HCT116 (cell line): Measurements from ENCODE around the gene COPS3. TPM values are rescaled to one million over a fixed set of nuclear protein-coding genes. Genes with fewer than 3 reads are reported as not detected.

Source experiments
- ATAC-seq: fragments of 200-7000 bp; cut with Tn5 transposase; 2 replicates; pipeline ENCODE4 v1.9.1; 2020; ENCODE audit warnings: mild to moderate bottlenecking, moderate library complexity
- BruUV-seq: library from RNA; stranded (reverse); fragments of 400-500 nt; replicated peaks from 2 replicates; lab custom pipeline; 2021; lab: Mats Ljungman, UMichigan
- CTCF ChIA-PET: fragments of 300-600 bp; sonication (Branson Sonifier 250); formaldehyde crosslinking; loops from one replicate; lab custom pipeline; 2021; ENCODE audit warnings: antibody characterized with exemption; lab: Charles Lee
- POLR2A ChIA-PET: fragments of 300-600, 350-600 bp; sonication (Branson Sonifier 250); formaldehyde crosslinking; loops from one replicate; lab custom pipeline; 2021; ENCODE audit warnings: antibody characterized with exemption; lab: Charles Lee
- RAD21 ChIA-PET, 2 experiments: fragments of 300-600 bp; sonication (Branson Sonifier 250); formaldehyde crosslinking; loops; one replicate each; lab custom pipeline; 2023; ENCODE audit warnings: low total read pairs in 2 of 2; ENCODE audit not compliant: uncharacterized antibody in 2 of 2, unreplicated experiment in 2 of 2, low non-redundant PET in 1 of 2; lab: Charles Lee
- DNase-seq: peaks from one replicate; pipeline ENCODE4 v3.0.0-alpha.2; 2010; ENCODE audit warnings: low read depth, low spot score
- H2AFZ ChIP-seq: fragments of 200-600 bp; shearing (Covaris generic), sonication (generic); 2 replicates; pipeline ENCODE4 v1.6.1; 2017; ENCODE audit warnings: low read depth, mixed run types, mixed read lengths, antibody characterized with exemption, low read length; ENCODE audit not compliant: poor library complexity, severe bottlenecking
- H3K27ac ChIP-seq: 2 replicates; pipeline ENCODE4 v1.5.1; 2012; ENCODE audit warnings: low read depth, low read length
- H3K27me3 ChIP-seq: fragments of 200-600 bp; sonication (generic); 2 replicates; pipeline ENCODE4 v1.6.1; 2016; ENCODE audit warnings: mixed run types, low read length, mixed read lengths; ENCODE audit not compliant: insufficient read depth
- H3K36me3 ChIP-seq, 2 experiments: fragments of 200-500 bp in 1 of 2; fragments of 200-600 bp in 1 of 2; sonication (Bioruptor generic) in 1 of 2; sonication (generic) in 1 of 2; 2 replicates each; pipeline versions ENCODE4 v1.5.1 to v1.6.1; 2014 to 2016; ENCODE audit warnings: low read length in 2 of 2, inconsistent platforms in 1 of 2, mixed read lengths in 1 of 2, mixed run types in 1 of 2; ENCODE audit not compliant: insufficient read depth in 2 of 2, control insufficient read depth in 1 of 2
- H3K4me1 ChIP-seq, 2 experiments: fragments of 200-600 bp in 1 of 2; sonication (generic) in 1 of 2; 2 replicates each; pipeline versions ENCODE4 v1.5.1 to v1.6.1; 2012 to 2017; ENCODE audit warnings: low read length in 2 of 2, inconsistent platforms in 1 of 2, mild to moderate bottlenecking in 1 of 2, mixed read lengths in 1 of 2, mixed run types in 1 of 2, moderate library complexity in 1 of 2; ENCODE audit not compliant: insufficient read depth in 2 of 2, control insufficient read depth in 1 of 2
- H3K4me2 ChIP-seq: fragments of 200-600 bp; sonication (generic); 2 replicates; pipeline ENCODE4 v1.6.1; 2017; ENCODE audit warnings: mixed run types, low read length, mixed read lengths
- H3K4me3 ChIP-seq, 2 experiments: fragments of 200-600 bp in 1 of 2; sonication (generic) in 1 of 2; replicated peaks in 1 of 2; 2 replicates each; pipeline ENCODE4 v1.5.1; 2011 to 2016; ENCODE audit warnings: low read length in 2 of 2, control low read depth in 1 of 2, low read depth in 1 of 2, mild to moderate bottlenecking in 1 of 2, mixed read lengths in 1 of 2, mixed run types in 1 of 2
- H3K79me2 ChIP-seq: fragments of 200-600 bp; sonication (generic); 2 replicates; pipeline ENCODE4 v1.6.1; 2017; ENCODE audit warnings: mild to moderate bottlenecking, mixed run types, low read length, moderate library complexity, mixed read lengths; ENCODE audit not compliant: insufficient read depth
- H3K9ac ChIP-seq: fragments of 200-600 bp; sonication (generic); 2 replicates; pipeline ENCODE4 v1.6.1; 2016; ENCODE audit warnings: low read length, mixed read lengths
- H3K9me2 ChIP-seq: fragments of 200-600 bp; sonication (generic), shearing (Covaris generic); 2 replicates; pipeline ENCODE4 v1.6.1; 2017; ENCODE audit warnings: mixed run types, mild to moderate bottlenecking, moderate library complexity; ENCODE audit not compliant: insufficient read depth
- H3K9me3 ChIP-seq, 2 experiments: fragments of 200-500 bp in 1 of 2; fragments of 200-600 bp in 1 of 2; sonication (Bioruptor generic) in 1 of 2; sonication (generic) in 1 of 2; 2 replicates each; pipeline ENCODE4 v1.6.1; 2014 to 2017; ENCODE audit warnings: low read length in 2 of 2, mixed read lengths in 2 of 2, inconsistent platforms in 1 of 2, low read depth in 1 of 2, mild to moderate bottlenecking in 1 of 2, mixed run types in 1 of 2, moderate library complexity in 1 of 2; ENCODE audit not compliant: control insufficient read depth in 1 of 2, insufficient read depth in 1 of 2
- H4K20me1 ChIP-seq: fragments of 200-600 bp; sonication (generic), shearing (Covaris generic); 2 replicates; pipeline ENCODE4 v1.6.1; 2017; ENCODE audit warnings: mixed run types, mild to moderate bottlenecking, moderate library complexity; ENCODE audit not compliant: insufficient read depth
- CBX3 ChIP-seq: IDR thresholded peaks from 2 replicates; pipeline ENCODE4 v1.6.1; 2012; ENCODE audit warnings: low read depth
- EGR1 ChIP-seq: IDR thresholded peaks from 2 replicates; pipeline ENCODE4 v1.6.1; 2012; ENCODE audit warnings: low read depth
- POLR2AphosphoS5 ChIP-seq: IDR thresholded peaks from 2 replicates; pipeline ENCODE4 v1.6.1; 2011; ENCODE audit warnings: mild to moderate bottlenecking, low read depth, low read length, moderate library complexity
- SRF ChIP-seq: IDR thresholded peaks from 2 replicates; pipeline ENCODE4 v1.6.1; 2012; ENCODE audit warnings: low read depth
- TCF7L2 ChIP-seq: IDR thresholded peaks from 2 replicates; pipeline ENCODE4 v1.7.0; 2011; ENCODE audit warnings: borderline replicate concordance, inconsistent platforms; ENCODE audit not compliant: insufficient read depth, insufficient read length; ENCODE audit errors: extremely low read depth
- intact Hi-C: fragments of 100-400 bp; cut with micrococcal nuclease; formaldehyde crosslinking; loops from 2 replicates; pipeline ENCODE4 v1.10.0; 2022
- total RNA-seq: library from RNA; stranded (reverse); gene quantifications from one replicate; pipeline ENCODE4 v1.2.1, GENCODE V29; 2021; ENCODE audit not compliant: unreplicated experiment
- TF ChIP-seq, protein P1 (sequence below): IDR thresholded peaks from 2 replicates; pipeline ENCODE4 v1.6.1; 2011; ENCODE audit warnings: mild to moderate bottlenecking, low read length, moderate library complexity; ENCODE audit not compliant: insufficient replicate concordance; ENCODE audit errors: extremely low read depth
- TF ChIP-seq, protein P2 (sequence below): IDR thresholded peaks from 2 replicates; pipeline ENCODE4 v1.6.1; 2012; ENCODE audit warnings: low read depth
- TF ChIP-seq, protein P3 (sequence below), 3 experiments: fragments of 200-600 bp in 1 of 3; sonication (generic) in 1 of 3; IDR thresholded peaks in 2 of 3; conservative IDR thresholded peaks in 1 of 3; 2 replicates each; pipeline ENCODE4 v1.5.1; 2012 to 2017; ENCODE audit warnings: low read depth in 2 of 3, low read length in 2 of 3, antibody characterized with exemption in 1 of 3, borderline replicate concordance in 1 of 3, control low read depth in 1 of 3, mild to moderate bottlenecking in 1 of 3, mixed read lengths in 1 of 3, mixed run types in 1 of 3, moderate library complexity in 1 of 3; ENCODE audit not compliant: insufficient read depth in 1 of 3
- TF ChIP-seq, protein P4 (sequence below): IDR thresholded peaks from 2 replicates; pipeline ENCODE4 v1.6.1; 2012
- TF ChIP-seq, protein P5 (sequence below): IDR thresholded peaks from 2 replicates; pipeline ENCODE4 v1.6.1; 2012

Gene COPS3
- total RNA-seq, 1 experiment from 2014 or later, result 99.0 TPM

DNA sequence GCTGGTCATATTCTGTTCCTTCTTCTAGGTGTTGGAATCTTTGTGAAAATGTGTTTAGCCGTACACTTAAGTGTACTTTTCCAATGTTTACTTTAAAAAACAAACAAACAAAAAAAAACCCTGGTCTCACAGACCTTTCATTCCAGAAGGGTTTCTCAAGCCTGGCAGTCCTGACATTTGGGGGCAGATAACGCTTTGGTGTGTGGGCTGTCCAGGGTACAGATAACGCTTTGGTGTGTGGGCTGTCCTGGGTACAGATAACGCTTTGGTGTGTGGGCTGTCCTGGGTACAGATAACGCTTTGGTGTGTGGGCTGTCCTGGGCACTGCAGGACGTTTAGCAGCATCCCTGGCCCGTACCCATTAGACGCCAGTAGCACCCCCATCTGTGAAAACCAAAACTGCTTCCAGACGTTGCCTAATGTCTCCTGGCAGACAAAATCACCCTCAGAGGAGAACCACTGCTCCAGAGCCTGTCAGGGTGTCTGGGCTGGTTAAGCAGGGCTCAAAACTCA lies 28.8 kb downstream of the COPS3 start:
- BruUV-seq, result no TSS peak
- intact Hi-C loops, result no loop called here

DNA sequence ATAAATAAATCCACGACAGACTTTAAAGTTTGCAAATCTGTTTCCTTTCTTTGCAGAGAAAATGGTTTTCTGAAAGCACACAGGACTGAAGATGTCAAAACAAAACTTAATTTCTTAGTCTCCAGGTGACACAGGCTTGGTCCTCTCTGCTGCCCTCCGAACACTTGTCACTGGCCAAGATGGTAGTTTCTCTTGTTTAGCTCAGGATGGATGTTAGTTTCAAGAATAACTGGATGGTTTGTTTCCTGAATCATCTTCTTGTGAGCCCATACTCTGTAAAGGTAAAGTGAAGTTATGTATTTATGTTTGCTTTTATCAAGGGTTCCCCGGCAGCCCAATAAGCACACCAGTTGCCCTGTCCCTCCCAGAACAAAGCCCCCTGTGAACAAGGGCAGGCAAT lies 34.2 kb downstream of the COPS3 start:
- no peak overlapping the region for H3K4me2 ChIP-seq
- ChIA-PET POLR2A (interaction anchor here (0.6 kb wide), 1 partner anchor 34 kb away, joined by 3 read pairs; no protein-coding TSS in a partner anchor), CTCF (no interaction called here), RAD21 (no interaction called here)
- intact Hi-C loops, result no loop called here
- DNase-seq, result no peak
- no peaks in the 10 kb centered on the region for H3K9me2 ChIP-seq
- peaks cover 24 to 31% of the 10 kb centered on the region in 2 experiments; a peak in 3 of 4 replicates for H3K36me3 ChIP-seq
- no peak overlapping the region for H3K9ac ChIP-seq
- H3K27ac ChIP-seq, result no peak overlapping the region
- no peak for ATAC-seq
- H3K4me1 ChIP-seq, result no peaks in the 10 kb centered on the region
- no peaks in the 10 kb centered on the region for H3K79me2 ChIP-seq
- H3K27me3 ChIP-seq, result no peaks in the 10 kb centered on the region
- no peaks in the 10 kb centered on the region for H3K9me3 ChIP-seq
- BruUV-seq, result no TSS peak
- H2AFZ ChIP-seq, result no peak overlapping the region
- no peaks in the 10 kb centered on the region for H4K20me1 ChIP-seq
- no peak overlapping the region for H3K4me3 ChIP-seq
- TF ChIP-seq, protein P1, sequence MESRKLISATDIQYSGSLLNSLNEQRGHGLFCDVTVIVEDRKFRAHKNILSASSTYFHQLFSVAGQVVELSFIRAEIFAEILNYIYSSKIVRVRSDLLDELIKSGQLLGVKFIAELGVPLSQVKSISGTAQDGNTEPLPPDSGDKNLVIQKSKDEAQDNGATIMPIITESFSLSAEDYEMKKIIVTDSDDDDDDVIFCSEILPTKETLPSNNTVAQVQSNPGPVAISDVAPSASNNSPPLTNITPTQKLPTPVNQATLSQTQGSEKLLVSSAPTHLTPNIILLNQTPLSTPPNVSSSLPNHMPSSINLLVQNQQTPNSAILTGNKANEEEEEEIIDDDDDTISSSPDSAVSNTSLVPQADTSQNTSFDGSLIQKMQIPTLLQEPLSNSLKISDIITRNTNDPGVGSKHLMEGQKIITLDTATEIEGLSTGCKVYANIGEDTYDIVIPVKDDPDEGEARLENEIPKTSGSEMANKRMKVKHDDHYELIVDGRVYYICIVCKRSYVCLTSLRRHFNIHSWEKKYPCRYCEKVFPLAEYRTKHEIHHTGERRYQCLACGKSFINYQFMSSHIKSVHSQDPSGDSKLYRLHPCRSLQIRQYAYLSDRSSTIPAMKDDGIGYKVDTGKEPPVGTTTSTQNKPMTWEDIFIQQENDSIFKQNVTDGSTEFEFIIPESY, result no peak
- TF ChIP-seq POLR2AphosphoS5 (no peak), TCF7L2 (no peak), CBX3 (no peak), EGR1 (no peak)
- TF ChIP-seq, protein P2, sequence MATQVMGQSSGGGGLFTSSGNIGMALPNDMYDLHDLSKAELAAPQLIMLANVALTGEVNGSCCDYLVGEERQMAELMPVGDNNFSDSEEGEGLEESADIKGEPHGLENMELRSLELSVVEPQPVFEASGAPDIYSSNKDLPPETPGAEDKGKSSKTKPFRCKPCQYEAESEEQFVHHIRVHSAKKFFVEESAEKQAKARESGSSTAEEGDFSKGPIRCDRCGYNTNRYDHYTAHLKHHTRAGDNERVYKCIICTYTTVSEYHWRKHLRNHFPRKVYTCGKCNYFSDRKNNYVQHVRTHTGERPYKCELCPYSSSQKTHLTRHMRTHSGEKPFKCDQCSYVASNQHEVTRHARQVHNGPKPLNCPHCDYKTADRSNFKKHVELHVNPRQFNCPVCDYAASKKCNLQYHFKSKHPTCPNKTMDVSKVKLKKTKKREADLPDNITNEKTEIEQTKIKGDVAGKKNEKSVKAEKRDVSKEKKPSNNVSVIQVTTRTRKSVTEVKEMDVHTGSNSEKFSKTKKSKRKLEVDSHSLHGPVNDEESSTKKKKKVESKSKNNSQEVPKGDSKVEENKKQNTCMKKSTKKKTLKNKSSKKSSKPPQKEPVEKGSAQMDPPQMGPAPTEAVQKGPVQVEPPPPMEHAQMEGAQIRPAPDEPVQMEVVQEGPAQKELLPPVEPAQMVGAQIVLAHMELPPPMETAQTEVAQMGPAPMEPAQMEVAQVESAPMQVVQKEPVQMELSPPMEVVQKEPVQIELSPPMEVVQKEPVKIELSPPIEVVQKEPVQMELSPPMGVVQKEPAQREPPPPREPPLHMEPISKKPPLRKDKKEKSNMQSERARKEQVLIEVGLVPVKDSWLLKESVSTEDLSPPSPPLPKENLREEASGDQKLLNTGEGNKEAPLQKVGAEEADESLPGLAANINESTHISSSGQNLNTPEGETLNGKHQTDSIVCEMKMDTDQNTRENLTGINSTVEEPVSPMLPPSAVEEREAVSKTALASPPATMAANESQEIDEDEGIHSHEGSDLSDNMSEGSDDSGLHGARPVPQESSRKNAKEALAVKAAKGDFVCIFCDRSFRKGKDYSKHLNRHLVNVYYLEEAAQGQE, result no peak
- TF ChIP-seq, protein P3, sequence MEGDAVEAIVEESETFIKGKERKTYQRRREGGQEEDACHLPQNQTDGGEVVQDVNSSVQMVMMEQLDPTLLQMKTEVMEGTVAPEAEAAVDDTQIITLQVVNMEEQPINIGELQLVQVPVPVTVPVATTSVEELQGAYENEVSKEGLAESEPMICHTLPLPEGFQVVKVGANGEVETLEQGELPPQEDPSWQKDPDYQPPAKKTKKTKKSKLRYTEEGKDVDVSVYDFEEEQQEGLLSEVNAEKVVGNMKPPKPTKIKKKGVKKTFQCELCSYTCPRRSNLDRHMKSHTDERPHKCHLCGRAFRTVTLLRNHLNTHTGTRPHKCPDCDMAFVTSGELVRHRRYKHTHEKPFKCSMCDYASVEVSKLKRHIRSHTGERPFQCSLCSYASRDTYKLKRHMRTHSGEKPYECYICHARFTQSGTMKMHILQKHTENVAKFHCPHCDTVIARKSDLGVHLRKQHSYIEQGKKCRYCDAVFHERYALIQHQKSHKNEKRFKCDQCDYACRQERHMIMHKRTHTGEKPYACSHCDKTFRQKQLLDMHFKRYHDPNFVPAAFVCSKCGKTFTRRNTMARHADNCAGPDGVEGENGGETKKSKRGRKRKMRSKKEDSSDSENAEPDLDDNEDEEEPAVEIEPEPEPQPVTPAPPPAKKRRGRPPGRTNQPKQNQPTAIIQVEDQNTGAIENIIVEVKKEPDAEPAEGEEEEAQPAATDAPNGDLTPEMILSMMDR (IDR thresholded peaks at IDR 0.05 in 2 of 3, conservative IDR thresholded peaks at IDR 0.05 in 1 of 3; ENCODE audit: borderline replicate concordance in 1 of 3, insufficient read depth in 1 of 3, low read depth in 2 of 3, low read length in 2 of 3), result no peak
- TF ChIP-seq, protein P4, sequence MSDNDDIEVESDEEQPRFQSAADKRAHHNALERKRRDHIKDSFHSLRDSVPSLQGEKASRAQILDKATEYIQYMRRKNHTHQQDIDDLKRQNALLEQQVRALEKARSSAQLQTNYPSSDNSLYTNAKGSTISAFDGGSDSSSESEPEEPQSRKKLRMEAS, result no peak
- TF ChIP-seq, protein P5, sequence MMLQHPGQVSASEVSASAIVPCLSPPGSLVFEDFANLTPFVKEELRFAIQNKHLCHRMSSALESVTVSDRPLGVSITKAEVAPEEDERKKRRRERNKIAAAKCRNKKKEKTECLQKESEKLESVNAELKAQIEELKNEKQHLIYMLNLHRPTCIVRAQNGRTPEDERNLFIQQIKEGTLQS, result no peak

More for the DNA sequence above, 28.8 kb downstream of the COPS3 start:
- Histone ChIP-seq H3K36me3 (peaks cover 37 to 47% of the 10 kb centered on the region in 2 experiments; a peak in 3 of 4 replicates), H3K9ac (no peak overlapping the region), H3K27ac (no peak overlapping the region), H3K4me2 (no peak overlapping the region), H3K79me2 (no peaks in the 10 kb centered on the region; the same call in 1 of the 2 replicates), H2AFZ (no peak overlapping the region), H3K4me3 (no peak overlapping the region), H3K27me3 (no peaks in the 10 kb centered on the region), H3K9me3 (no peaks in the 10 kb centered on the region), H4K20me1 (no peaks in the 10 kb centered on the region), H3K9me2 (no peaks in the 10 kb centered on the region), H3K4me1 (no peaks in the 10 kb centered on the region)
- no peak for ATAC-seq
- ChIA-PET RAD21 (no interaction called here), POLR2A (no interaction called here), CTCF (no interaction called here)
- no peak for TF ChIP-seq TCF7L2
- no peak for TF ChIP-seq SRF
- DNase-seq, result no peak
